AG20443 (cell line): ENCODE data around the gene CHRDL2.
"Not testable (repeated sequence)": the region's sequence is repeated elsewhere in the genome, so short reads cannot be mapped to it uniquely, and the experiment has no call there.

Experiments used
- DNase-seq: peaks from one replicate; pipeline ENCODE4 v3.0.0; 2012; ENCODE audit warnings: low spot score, mixed read lengths

CHRDL2 gene

DNA sequence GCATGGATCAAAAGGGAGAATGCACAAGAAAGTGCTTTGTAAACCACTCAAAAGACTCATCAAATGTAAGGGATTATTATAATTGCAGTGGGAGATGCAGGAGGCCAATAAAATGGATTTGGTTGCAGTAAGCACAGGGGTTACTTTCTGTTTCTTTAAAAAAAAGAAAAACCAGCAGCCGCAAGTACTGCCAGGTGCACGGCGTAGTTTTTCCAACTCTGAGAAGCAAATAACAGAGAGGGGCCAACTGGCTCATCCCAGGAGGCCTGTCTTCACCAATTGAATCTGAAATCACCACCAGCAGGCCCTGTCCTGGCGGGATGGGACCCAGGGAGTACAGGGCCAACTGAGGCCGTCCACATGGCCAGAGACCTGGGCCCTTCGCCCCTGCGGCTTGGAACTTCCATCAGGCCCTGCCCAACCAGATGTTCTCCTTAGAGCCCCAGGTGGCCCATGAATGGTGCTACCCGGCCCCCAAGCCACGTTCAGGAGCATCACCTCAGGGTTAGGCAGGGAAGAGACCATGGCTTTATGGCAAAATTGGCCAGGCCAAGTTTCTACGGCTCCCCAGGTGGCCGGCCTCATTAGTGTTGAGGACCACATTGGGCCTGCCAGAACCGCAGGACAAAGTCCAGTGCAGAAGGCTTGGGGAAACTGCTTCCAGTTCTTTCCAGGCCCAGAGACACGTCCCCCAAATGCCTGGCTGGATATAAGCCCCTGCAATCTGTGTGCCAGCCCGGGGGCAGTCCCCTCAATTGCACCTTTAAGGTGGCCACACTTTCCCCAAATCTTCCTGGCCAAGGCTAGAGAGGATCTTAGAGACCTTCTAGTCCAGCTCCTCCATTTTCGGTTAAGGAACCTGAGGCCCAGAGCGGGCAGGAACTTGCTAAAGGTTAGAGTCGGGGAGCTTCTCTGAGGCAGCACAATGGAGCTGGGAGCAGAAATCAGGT lies 61.7 kb downstream of the CHRDL2 start:
- DNase-seq: no peak

DNA sequence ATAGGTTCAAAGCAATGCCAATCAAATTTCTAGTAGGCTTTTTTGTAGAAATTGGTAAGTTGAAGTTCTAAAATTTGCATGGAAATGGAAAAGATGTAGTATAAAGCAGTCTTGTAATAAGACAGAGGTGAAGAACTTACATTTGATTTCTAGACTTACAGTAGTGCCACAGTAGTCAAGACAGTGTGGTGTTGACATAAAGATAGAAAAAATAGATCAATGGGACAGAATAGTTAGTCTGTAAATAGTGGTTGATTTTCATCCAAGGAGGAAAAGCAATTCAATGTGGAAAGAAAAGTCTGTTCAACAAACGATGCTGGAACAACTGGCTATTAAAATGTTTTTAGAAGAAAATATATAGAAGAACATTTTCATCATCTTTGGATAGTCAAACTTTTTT lies 67.9 kb downstream of the CHRDL2 start:
- no peak for DNase-seq

DNA sequence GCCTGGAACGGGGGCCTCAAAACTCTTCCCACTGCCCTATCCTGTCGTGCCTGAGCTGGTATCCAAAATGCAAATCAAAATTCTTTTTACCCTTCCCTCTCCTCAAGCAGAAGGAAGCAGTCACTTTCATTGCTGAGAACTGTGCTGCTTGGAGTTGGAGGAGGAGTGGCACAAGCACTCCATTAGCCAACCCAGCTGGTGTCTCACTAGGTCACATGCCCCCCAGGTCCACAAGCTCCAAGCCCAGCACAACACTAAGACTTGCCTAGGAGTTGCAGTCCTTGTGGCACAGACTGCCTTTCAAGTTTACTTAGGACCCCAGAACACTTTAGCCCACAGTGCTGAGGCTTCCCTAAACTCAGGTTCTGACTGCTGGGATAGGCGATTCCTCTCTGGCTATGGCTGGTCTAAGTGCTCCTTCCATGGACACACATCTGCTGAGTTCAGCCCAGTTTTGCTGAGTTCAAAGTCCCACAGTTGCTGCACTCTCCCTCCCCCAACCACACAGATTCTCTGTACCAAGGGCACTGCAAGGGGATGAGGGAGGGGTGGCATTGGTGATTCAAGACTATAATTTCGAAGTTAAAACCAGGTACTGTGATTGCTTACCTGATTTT lies 68.6 kb downstream of the CHRDL2 start:
- DNase-seq: no peak

DNA sequence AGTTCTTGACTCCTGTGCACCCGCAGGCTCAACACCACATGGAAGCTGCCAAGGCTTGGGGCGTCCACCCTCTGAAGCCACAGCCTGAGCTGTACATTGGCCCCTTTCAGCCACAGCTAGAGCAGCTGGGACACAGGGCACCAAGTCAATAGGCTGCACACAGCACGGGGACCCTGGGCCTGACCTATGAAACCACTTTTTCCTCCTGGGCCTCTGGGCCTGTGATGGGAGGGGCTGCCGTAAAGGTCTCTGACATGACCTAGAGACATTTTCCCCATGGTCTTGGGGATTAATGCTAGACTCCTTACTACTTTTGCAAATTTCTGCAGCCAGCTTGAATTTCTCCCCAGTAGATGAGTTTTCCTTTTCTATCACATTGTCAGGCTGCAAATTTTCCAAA lies 72.1 kb downstream of the CHRDL2 start:
- not testable (repeated sequence) for DNase-seq

DNA sequence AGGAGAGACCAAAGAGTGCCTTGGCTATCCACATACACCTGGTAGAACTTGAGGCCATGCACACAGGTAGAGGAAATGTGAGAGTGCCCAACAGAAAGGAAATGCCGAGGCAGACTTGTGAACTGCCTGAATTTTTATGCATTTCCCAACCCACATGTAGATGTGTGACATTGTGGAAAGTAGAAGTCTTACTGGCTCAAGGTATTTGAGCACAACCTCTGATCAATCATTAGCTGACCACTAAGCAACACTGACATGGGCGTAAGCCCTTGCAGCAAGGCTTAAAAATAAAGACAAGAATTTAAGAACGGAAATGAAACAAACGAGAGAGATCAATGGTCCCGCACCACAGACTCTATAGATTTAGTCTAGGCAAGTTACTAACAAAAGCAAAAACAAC lies 76.2 kb downstream of the CHRDL2 start:
- no peak for DNase-seq

DNA sequence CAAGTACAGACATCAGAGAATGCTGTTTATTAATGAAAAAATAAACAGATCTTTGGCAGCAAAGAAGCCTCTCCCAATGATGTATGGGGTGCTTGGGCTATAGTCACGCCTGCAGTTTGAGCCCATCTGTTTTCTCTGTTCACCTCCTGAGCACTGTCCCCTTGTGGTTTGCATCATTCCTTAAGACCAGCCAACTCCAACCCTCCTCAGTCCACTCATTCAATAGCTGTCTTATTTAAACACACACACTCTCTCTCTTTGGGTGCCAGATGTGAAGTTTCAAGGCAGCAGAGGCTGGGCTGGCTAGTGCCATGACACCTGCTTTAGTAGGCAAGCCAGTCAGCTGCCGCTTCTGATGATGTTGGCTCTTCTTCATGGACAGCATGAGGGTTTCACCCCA lies 80.7 kb downstream of the CHRDL2 start:
- DNase-seq: peak; percentile 11

DNA sequence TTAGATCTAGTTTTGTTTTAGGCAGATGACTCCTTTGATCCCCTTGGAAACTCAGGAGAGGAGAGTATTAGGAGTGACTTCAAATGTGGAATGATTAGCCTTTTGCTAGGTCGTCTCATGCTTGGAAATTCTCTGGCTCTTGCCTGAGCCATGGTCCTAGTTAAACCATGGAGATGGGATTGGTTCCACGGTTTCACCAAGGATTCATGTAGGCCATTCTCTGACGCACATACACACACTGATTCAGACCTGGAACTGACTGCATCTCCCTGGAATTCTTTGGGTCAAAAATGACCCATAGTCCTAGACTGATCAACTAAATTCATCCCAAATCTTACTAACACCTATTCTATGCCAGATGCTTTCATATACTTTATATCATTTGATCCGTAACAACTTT lies 82.3 kb downstream of the CHRDL2 start:
- DNase-seq: no peak

DNA sequence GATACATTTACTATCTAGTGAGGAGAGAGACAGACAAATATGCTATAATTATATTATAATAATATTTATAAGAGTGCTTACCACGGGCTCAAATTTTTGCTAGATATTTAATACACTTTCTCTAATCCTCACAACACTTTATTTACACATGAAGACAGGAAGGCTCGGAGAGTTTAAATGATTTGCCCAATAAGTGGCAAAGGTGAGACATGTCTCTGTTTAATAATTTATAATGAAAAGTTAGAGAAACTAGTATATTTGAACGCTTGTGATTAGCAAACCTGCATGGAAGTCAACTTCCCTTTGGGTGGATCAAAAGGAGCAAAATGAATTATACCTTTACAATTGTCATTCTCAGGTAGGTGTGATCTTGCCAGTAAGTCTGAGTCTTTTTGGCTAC lies 83.4 kb downstream of the CHRDL2 start:
- no peak for DNase-seq

DNA sequence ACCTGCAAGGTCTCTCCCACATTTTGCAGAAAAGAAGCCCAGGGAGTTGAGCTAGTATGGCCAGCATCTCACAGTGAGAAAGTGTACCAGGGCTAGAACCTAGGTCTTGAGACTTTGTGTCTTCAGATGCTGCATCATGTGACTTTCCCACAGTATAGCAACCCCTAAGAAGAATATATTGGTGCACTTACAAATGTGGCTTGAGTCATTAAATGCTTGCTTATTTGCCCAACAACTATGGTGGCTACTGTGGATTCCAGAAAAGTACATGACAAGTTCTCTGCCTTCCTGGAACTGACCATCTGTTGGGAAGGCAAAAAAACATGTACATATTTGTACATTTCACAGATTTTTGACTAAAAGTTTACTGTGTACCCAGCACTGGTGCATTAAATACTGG lies 83.8 kb downstream of the CHRDL2 start:
- DNase-seq: no peak

DNA sequence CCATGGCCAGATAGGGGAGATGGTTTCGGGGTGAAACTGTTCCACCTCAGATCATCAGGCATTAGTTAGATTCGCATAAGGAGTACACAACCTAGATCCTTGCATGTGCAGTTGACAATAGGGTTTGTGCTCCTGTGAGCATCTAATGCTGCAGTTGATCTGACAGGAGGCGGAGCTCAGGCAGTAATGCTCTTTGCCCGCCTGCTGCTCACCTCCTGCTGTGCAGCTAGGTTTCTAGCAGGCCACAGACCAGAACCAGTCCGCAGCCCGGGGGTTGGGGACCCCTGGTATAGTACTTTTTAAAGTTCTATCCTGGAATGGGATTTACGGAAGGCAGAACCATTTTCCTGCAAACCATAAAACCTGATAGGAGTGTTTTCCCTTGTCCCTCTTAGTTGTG lies 84.3 kb downstream of the CHRDL2 start:
- DNase-seq: no peak
